HEK293 (cell line): ENCODE results near the gene ARPC1B.
"Not testable (repeated sequence)": the region's sequence is repeated elsewhere in the genome, so short reads cannot be mapped to it uniquely, and the experiment has no call there.

ENCODE experiments used
- CTCF ChIA-PET: fragments of 350-600 bp; formaldehyde crosslinking; extraction: SDS; loops from one replicate; lab custom pipeline; 2021; ENCODE audit warnings: antibody characterized with exemption; lab: Yijun Ruan, JAX
- POLR2A ChIA-PET: fragments of 300-600 bp; formaldehyde crosslinking; extraction: SDS; loops from one replicate; lab custom pipeline; 2020; ENCODE audit warnings: antibody characterized with exemption, inconsistent platforms; lab: Yijun Ruan, JAX
- H3K27ac ChIP-seq: fragments of 200-500 bp; sonication (Bioruptor generic); 2 replicates; pipeline ENCODE4 v1.5.1; 2014; ENCODE audit warnings: low read depth, low read length, control low read depth, inconsistent platforms; ENCODE audit errors: extremely low read depth
- H3K36me3 ChIP-seq, 2 experiments: fragments of 200-500 bp in 1 of 2; sonication (Bioruptor generic) in 1 of 2; 1 replicate in 1 of 2; 2 replicates in 1 of 2; pipeline ENCODE4 v1.5.1; 2014 to 2017; ENCODE audit warnings: inconsistent platforms in 2 of 2, low read length in 2 of 2; ENCODE audit not compliant: control insufficient read depth in 2 of 2, insufficient read depth in 1 of 2
- H3K4me1 ChIP-seq: fragments of 200-500 bp; sonication (Bioruptor generic); 2 replicates; pipeline ENCODE4 v1.5.1; 2014; ENCODE audit warnings: mild to moderate bottlenecking, low read length, inconsistent platforms; ENCODE audit not compliant: control insufficient read depth, insufficient read depth
- H3K4me3 ChIP-seq: 2 replicates; pipeline ENCODE4 v1.5.1; 2011; ENCODE audit warnings: low read depth, mild to moderate bottlenecking, control low read depth, low read length, moderate library complexity
- H3K9me3 ChIP-seq: fragments of 200-500 bp; sonication (Bioruptor generic); 2 replicates; pipeline ENCODE4 v1.5.1; 2014; ENCODE audit warnings: low read depth, low read length, inconsistent platforms; ENCODE audit not compliant: control insufficient read depth, insufficient read depth
- BCL11A ChIP-seq: fragments of 450-650 bp; formaldehyde crosslinking; IDR thresholded peaks from 2 replicates; pipeline ENCODE4 v1.5.1; 2016; ENCODE audit warnings: low read depth, missing biosample characterization, missing genetic modification characterization
- EGR2 ChIP-seq: fragments of 450-650 bp; formaldehyde crosslinking; IDR thresholded peaks from 2 replicates; pipeline ENCODE4 v1.5.1; 2016; ENCODE audit warnings: low read depth, missing biosample characterization, missing genetic modification characterization
- FEZF1 ChIP-seq: fragments of 450-650 bp; formaldehyde crosslinking; IDR thresholded peaks from 2 replicates; pipeline ENCODE4 v1.5.1; 2016; ENCODE audit warnings: missing biosample characterization, missing genetic modification characterization
- INSM2 ChIP-seq: fragments of 450-650 bp; formaldehyde crosslinking; IDR thresholded peaks from 2 replicates; pipeline ENCODE4 v1.5.1; 2016; ENCODE audit warnings: missing biosample characterization, missing genetic modification characterization
- KLF7 ChIP-seq: fragments of 450-650 bp; formaldehyde crosslinking; IDR thresholded peaks from 2 replicates; pipeline ENCODE4 v1.5.1; 2016; ENCODE audit warnings: missing biosample characterization, missing genetic modification characterization, borderline replicate concordance
- KLF9 ChIP-seq: fragments of 450-650 bp; formaldehyde crosslinking; IDR thresholded peaks from 2 replicates; pipeline ENCODE4 v1.5.1; 2016; ENCODE audit warnings: missing biosample characterization, missing genetic modification characterization, low read depth
- OSR2 ChIP-seq: fragments of 450-650 bp; formaldehyde crosslinking; IDR thresholded peaks from 2 replicates; pipeline ENCODE4 v1.5.1; 2016; ENCODE audit warnings: missing biosample characterization, missing genetic modification characterization
- SCRT1 ChIP-seq: fragments of 450-650 bp; formaldehyde crosslinking; IDR thresholded peaks from 2 replicates; pipeline ENCODE4 v1.5.1; 2016; ENCODE audit warnings: missing biosample characterization, missing genetic modification characterization, borderline replicate concordance
- SCRT2 ChIP-seq: fragments of 450-650 bp; formaldehyde crosslinking; IDR thresholded peaks from 2 replicates; pipeline ENCODE4 v1.5.1; 2016; ENCODE audit warnings: missing biosample characterization, missing genetic modification characterization
- SETDB1 ChIP-seq: IDR thresholded peaks from one replicate; pipeline ENCODE4 v1.6.1; 2017; ENCODE audit warnings: mild to moderate bottlenecking, low read length, moderate library complexity, mixed read lengths; ENCODE audit not compliant: insufficient read length
- SP7 ChIP-seq: fragments of 450-650 bp; formaldehyde crosslinking; IDR thresholded peaks from 2 replicates; pipeline ENCODE4 v1.5.1; 2016; ENCODE audit warnings: missing biosample characterization, missing genetic modification characterization
- TRIM28 ChIP-seq: IDR thresholded peaks from 2 replicates; pipeline ENCODE4 v1.6.1; 2011; ENCODE audit warnings: low read length, control low read depth, borderline replicate concordance
- YY2 ChIP-seq: fragments of 450-650 bp; formaldehyde crosslinking; IDR thresholded peaks from 2 replicates; pipeline ENCODE4 v1.5.1; 2016; ENCODE audit warnings: missing biosample characterization, missing genetic modification characterization
- ZBTB17 ChIP-seq: fragments of 450-650 bp; formaldehyde crosslinking; IDR thresholded peaks from 2 replicates; pipeline ENCODE4 v1.5.1; 2016; ENCODE audit warnings: missing biosample characterization, missing genetic modification characterization
- ZBTB20 ChIP-seq: fragments of 450-650 bp; formaldehyde crosslinking; IDR thresholded peaks from 2 replicates; pipeline ENCODE4 v1.5.1; 2016; ENCODE audit warnings: missing biosample characterization, missing genetic modification characterization
- ZBTB8A ChIP-seq: fragments of 450-650 bp; formaldehyde crosslinking; IDR thresholded peaks from 2 replicates; pipeline ENCODE4 v1.5.1; 2016; ENCODE audit warnings: missing biosample characterization, missing genetic modification characterization
- ZEB2 ChIP-seq: fragments of 450-650 bp; formaldehyde crosslinking; IDR thresholded peaks from 2 replicates; pipeline ENCODE4 v1.5.1; 2016; ENCODE audit warnings: missing biosample characterization, missing genetic modification characterization
- ZFHX2 ChIP-seq: fragments of 450-650 bp; formaldehyde crosslinking; conservative IDR thresholded peaks from 2 replicates; pipeline ENCODE4 v1.5.1; 2016; ENCODE audit warnings: missing biosample characterization, missing genetic modification characterization
- ZNF394 ChIP-seq: fragments of 450-650 bp; formaldehyde crosslinking; IDR thresholded peaks from 2 replicates; pipeline ENCODE4 v1.5.1; 2016; ENCODE audit warnings: missing biosample characterization, missing genetic modification characterization, mild to moderate bottlenecking, moderate library complexity, borderline replicate concordance
- ZNF580 ChIP-seq: fragments of 450-650 bp; formaldehyde crosslinking; IDR thresholded peaks from 2 replicates; pipeline ENCODE4 v1.5.1; 2016; ENCODE audit warnings: missing biosample characterization, missing genetic modification characterization
- ZNF629 ChIP-seq: fragments of 450-650 bp; formaldehyde crosslinking; IDR thresholded peaks from 2 replicates; pipeline ENCODE4 v1.5.1; 2017; ENCODE audit warnings: missing biosample characterization, missing genetic modification characterization
- ZNF76 ChIP-seq: fragments of 450-650 bp; formaldehyde crosslinking; IDR thresholded peaks from 2 replicates; pipeline ENCODE4; 2016; ENCODE audit warnings: low read depth, missing biosample characterization, missing genetic modification characterization, borderline replicate concordance
- ZSCAN23 ChIP-seq: fragments of 450-650 bp; formaldehyde crosslinking; IDR thresholded peaks from 2 replicates; pipeline ENCODE4 v1.5.1; 2016; ENCODE audit warnings: missing biosample characterization, missing genetic modification characterization
- TF ChIP-seq, protein P1 (sequence below): fragments of 450-650 bp; formaldehyde crosslinking; IDR thresholded peaks from 2 replicates; pipeline ENCODE4 v1.5.1; 2016; ENCODE audit warnings: missing biosample characterization, missing genetic modification characterization
- TF ChIP-seq, protein P2 (sequence below): fragments of 450-650 bp; formaldehyde crosslinking; IDR thresholded peaks from 2 replicates; pipeline ENCODE4 v1.5.1; 2017; ENCODE audit warnings: missing biosample characterization, missing genetic modification characterization
- TF ChIP-seq, protein P3 (sequence below): fragments of 450-650 bp; formaldehyde crosslinking; IDR thresholded peaks from 2 replicates; pipeline ENCODE4 v1.5.1; 2016; ENCODE audit warnings: missing biosample characterization, missing genetic modification characterization, borderline replicate concordance

ARPC1B gene

DNA sequence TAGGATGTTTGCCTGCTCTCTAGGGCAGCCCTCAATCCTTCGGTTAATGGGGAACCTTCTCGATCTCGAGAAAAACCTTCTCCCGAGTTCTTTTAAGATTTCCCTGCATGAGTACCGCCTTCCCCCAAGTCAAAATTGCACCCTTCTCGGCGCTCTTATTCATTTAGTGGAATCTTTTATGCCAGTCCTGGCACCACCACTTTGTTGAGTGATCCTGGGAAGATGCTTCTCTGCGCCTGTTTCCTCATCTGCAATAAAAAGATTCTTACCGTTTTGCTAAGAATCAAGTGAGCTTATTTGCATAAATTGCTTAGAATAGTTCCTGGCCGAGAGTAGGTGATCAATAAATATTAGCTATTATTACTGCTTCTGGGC, 48.1 kb upstream of the ARPC1B start:
- H3K9me3 ChIP-seq, result no peaks in the 10 kb centered on the region
- H3K4me3 ChIP-seq, result peak overlapping the region; percentile 76
- peaks cover 0 to 6% of the 10 kb centered on the region in 2 experiments; a peak in 2 of 3 replicates for H3K36me3 ChIP-seq
- TF ChIP-seq KLF7 (no peak), BCL11A (tag by site-specific recombination) (no peak), SETDB1 (no peak), ZNF76 (no peak)
- H3K4me1 ChIP-seq, result peaks cover 4% of the 10 kb centered on the region; the same call in 1 of the 2 replicates
- CTCF ChIA-PET, result interaction anchor here (0.6 to 1.3 kb wide), 4 partner anchors 13 to 110 kb away, joined by 3 to 5 read pairs (median 4); partner anchors contain the start of genes BUD31 and PDAP1
- POLR2A ChIA-PET, result interaction anchor here (1.3 to 1.8 kb wide), 3 partner anchors 10 to 39 kb away, joined by 3 to 6 read pairs (median 3); no protein-coding TSS in a partner anchor
- H3K27ac ChIP-seq, result peak overlapping the region; percentile 79; the same call in 1 of the 2 replicates

GRCh38 chr7:99330314-99330961, 44.1 kb upstream of the ARPC1B start:
- H3K36me3 ChIP-seq, result peaks cover 22 to 23% of the 10 kb centered on the region in 2 experiments
- POLR2A ChIA-PET, H3K4me3 ChIP-seq, H3K4me1 ChIP-seq, H3K9me3 ChIP-seq: not testable (repeated sequence)
- CTCF ChIA-PET, result interaction anchor here (0.7 to 1.4 kb wide), 3 partner anchors 9 to 16 kb away, joined by 3 to 4 read pairs (median 3); no protein-coding TSS in a partner anchor
- H3K27ac ChIP-seq, result peak overlapping the region; percentile 34
- TF ChIP-seq ZBTB17 (tag by site-specific recombination), result peak; percentile 70
- TF ChIP-seq, protein P1, sequence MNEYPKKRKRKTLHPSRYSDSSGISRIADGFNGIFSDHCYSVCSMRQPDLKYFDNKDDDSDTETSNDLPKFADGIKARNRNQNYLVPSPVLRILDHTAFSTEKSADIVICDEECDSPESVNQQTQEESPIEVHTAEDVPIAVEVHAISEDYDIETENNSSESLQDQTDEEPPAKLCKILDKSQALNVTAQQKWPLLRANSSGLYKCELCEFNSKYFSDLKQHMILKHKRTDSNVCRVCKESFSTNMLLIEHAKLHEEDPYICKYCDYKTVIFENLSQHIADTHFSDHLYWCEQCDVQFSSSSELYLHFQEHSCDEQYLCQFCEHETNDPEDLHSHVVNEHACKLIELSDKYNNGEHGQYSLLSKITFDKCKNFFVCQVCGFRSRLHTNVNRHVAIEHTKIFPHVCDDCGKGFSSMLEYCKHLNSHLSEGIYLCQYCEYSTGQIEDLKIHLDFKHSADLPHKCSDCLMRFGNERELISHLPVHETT (tag by site-specific recombination), result peak; percentile 57
- peak; percentile 70; the same call in 1 of the 2 replicates for TF ChIP-seq ZSCAN23 (tag by site-specific recombination)
- peak; percentile 41; the same call in 1 of the 2 replicates for TF ChIP-seq ZEB2 (tag by site-specific recombination)
- TF ChIP-seq, protein P2, sequence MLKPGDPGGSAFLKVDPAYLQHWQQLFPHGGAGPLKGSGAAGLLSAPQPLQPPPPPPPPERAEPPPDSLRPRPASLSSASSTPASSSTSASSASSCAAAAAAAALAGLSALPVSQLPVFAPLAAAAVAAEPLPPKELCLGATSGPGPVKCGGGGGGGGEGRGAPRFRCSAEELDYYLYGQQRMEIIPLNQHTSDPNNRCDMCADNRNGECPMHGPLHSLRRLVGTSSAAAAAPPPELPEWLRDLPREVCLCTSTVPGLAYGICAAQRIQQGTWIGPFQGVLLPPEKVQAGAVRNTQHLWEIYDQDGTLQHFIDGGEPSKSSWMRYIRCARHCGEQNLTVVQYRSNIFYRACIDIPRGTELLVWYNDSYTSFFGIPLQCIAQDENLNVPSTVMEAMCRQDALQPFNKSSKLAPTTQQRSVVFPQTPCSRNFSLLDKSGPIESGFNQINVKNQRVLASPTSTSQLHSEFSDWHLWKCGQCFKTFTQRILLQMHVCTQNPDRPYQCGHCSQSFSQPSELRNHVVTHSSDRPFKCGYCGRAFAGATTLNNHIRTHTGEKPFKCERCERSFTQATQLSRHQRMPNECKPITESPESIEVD (tag by site-specific recombination), result peak; percentile 22; the same call in 1 of the 2 replicates
- TF ChIP-seq ZNF629, result peak; percentile 63
- peak; percentile 84; the same call in 1 of the 2 replicates for TF ChIP-seq ZNF580 (tag by site-specific recombination)
- TF ChIP-seq EGR2, result peak; percentile 48; the same call in 1 of the 2 replicates
- TF ChIP-seq SCRT1, result 0 out of 2 replicates have a peak, but pooled peaks have one; percentile 40
- TF ChIP-seq SP7 (tag by site-specific recombination), result peak; percentile 87; the same call in 1 of the 2 replicates
- 0 out of 2 replicates have a peak, but pooled peaks have one; percentile 41 for TF ChIP-seq TRIM28
- TF ChIP-seq ZBTB8A (tag by site-specific recombination), result peak; percentile 19; the same call in 1 of the 2 replicates
- TF ChIP-seq, protein P3, sequence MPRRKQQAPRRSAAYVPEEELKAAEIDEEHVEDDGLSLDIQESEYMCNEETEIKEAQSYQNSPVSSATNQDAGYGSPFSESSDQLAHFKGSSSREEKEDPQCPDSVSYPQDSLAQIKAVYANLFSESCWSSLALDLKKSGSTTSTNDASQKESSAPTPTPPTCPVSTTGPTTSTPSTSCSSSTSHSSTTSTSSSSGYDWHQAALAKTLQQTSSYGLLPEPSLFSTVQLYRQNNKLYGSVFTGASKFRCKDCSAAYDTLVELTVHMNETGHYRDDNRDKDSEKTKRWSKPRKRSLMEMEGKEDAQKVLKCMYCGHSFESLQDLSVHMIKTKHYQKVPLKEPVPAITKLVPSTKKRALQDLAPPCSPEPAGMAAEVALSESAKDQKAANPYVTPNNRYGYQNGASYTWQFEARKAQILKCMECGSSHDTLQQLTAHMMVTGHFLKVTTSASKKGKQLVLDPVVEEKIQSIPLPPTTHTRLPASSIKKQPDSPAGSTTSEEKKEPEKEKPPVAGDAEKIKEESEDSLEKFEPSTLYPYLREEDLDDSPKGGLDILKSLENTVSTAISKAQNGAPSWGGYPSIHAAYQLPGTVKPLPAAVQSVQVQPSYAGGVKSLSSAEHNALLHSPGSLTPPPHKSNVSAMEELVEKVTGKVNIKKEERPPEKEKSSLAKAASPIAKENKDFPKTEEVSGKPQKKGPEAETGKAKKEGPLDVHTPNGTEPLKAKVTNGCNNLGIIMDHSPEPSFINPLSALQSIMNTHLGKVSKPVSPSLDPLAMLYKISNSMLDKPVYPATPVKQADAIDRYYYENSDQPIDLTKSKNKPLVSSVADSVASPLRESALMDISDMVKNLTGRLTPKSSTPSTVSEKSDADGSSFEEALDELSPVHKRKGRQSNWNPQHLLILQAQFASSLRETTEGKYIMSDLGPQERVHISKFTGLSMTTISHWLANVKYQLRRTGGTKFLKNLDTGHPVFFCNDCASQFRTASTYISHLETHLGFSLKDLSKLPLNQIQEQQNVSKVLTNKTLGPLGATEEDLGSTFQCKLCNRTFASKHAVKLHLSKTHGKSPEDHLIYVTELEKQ, result peak; percentile 48; the same call in 1 of the 2 replicates
- peak; percentile 53; the same call in 1 of the 2 replicates for TF ChIP-seq ZNF394 (tag by site-specific recombination)
- peak; percentile 67 for TF ChIP-seq KLF9 (tag by site-specific recombination)
- peak; percentile 29 for TF ChIP-seq SCRT2 (tag by site-specific recombination)
- TF ChIP-seq ZFHX2 (tag by site-specific recombination), result peak; percentile 88
- TF ChIP-seq FEZF1 (tag by site-specific recombination), result peak; percentile 76
- TF ChIP-seq ZBTB20 (tag by site-specific recombination), result peak; percentile 29; the same call in 1 of the 2 replicates
- TF ChIP-seq YY2, result peak; percentile 69
- TF ChIP-seq INSM2 (tag by site-specific recombination), result peak; percentile 55; the same call in 1 of the 2 replicates
- peak; percentile 82 for TF ChIP-seq OSR2 (tag by site-specific recombination)
